GM21515 (cell line): Measurements from ENCODE around the gene RXRB.
A peak's percentile ranks its signal among the peaks of the same experiment; 100 is the strongest.
"Not testable (repeated sequence)": the region's sequence is repeated elsewhere in the genome, so short reads cannot be mapped to it uniquely, and the experiment has no call there.

Experiments
- ATAC-seq: cut with Tn5 transposase; IDR thresholded peaks from one replicate; pipeline ENCODE4 v1.9.1; 2021; ENCODE audit not compliant: unreplicated experiment

The RXRB gene

DNA sequence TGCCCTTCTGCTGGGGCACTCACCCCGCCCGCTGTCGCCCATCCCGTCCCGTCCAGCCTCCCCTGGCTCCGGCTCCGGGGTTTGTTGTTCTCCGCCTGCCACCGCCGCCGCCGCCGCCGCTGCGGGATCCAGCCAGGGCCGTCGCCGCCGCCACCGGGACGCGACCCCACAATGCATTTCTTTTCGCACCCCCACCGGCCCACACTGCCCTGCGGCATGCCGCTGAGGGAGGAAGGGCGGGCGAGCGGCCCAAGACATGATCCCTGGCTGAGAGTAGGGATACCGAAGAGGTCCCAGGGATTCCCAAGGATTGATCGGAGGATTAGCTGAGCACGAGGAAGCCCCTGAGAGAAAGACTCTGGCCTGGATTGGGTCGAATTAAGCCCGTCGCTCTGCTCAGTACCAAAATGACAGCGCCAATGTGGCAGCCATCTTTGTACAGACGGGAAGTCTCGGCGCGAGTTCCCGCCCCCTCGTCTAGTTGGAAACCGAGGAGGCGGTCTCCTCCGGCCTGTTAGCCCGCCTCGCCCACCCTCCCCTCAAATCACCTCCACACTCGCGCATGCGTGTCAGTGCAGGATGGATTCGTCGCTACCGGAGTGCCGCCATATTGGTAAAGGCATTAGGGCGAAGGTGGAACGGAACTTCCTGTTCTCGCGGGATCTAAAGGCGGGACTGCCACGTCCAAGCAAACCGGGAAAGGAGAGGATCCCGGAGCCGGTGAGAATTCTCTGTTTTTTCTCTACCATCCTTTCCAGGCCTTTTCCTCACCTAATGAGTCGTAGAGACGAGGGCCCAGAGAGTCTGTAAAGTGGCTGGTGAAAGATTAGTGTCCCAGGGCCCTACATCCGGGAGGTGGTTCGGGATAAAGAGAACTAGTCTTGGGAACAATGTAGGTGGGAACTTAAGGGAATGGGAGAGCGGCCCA lies at the start of gene RXRB, which contains the start of gene SLC39A7:
RXRB (minus strand) TSS at position 447 of the 928 bp plus-strand sequence; CDS start at position 258, 189 bp downstream.
SLC39A7 (plus strand) TSS at position 649 of the 928 bp plus-strand sequence. CDS start 379 bp downstream, outside the sequence.
- ATAC-seq = peak; percentile 54

DNA sequence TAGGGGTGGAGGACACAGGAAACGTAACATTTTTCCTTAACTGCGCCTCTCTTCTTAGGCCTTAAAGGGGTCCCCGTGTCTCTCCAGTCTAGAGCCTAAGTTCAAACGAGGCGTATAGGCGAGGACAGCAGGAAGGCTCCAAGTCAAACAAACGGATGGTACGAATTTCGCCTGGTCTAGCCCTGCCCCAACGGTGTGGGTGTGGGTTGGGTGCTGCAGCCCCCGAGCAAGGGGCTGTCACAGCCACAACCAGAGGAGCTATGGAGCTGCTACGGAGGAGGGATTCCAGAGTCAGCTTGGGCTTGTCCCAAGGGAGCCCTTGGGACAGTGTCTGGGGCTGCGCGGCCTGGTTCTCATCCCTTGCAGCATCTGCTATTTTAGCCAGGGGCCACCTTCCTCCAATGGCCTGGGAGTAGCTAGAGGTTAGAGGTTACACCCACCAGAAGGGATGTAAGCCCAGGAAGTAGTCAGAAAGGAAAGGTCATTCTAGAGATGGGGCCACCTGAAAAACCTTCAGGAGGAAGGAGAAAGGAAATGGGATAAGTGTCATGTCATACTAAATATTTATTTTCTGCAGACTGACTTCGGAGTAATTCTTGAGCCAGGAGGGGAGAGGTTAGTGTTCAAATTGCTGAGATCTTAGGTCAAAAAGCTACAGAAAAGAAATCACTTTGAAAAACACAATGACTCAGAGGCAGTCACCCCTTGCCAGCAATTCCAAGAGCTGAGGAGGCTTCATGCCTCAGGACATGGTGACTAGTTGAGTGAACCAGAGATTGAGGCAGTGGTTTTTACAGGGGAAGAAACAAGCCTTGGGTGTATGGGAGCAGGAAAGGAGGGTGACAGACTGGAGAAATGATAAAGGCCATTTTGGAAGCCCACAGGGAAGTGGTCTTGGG lies 49.5 kb upstream of the RXRB start:
- ATAC-seq = peak; percentile 0

DNA sequence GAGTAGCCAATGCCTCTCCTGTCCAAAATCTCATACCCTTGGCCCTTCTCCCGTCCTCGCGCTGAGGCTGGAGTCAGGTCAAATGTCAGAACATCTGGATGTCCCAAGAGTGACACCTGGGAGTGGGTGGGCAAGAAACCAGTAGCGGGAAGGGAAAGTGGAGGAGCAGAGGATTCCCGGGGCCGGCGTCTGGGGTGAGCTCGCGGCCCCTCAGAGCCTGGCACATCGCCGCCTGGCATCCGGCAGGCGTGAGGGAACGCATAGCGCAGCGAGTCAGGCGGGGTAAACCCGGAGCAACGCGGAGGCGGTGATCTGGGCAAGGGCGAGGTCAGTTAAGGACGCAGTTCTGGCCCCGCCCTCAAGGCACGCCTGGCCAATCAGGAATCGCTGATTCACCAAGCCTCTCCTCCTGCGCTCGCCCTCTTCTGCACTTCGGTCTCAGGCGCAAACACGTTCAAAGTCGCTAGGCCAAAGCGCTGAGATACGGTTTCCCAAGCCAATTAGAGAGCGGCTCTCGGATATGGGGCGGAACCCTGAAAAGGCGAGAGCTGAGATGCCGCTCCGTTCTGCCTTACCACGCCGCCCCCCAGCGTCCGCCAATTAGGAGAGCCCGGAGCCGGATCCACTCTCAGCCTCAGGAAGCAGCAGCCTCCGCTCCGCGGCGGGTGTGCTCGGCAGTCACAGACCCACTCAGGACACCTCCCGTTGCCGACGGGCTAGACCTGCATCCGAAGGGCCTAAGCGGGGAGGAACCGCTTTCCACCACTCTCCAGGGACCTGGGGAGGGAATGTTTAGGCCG lies 48.7 kb upstream of the RXRB start:
- ATAC-seq = peak; percentile 80

DNA sequence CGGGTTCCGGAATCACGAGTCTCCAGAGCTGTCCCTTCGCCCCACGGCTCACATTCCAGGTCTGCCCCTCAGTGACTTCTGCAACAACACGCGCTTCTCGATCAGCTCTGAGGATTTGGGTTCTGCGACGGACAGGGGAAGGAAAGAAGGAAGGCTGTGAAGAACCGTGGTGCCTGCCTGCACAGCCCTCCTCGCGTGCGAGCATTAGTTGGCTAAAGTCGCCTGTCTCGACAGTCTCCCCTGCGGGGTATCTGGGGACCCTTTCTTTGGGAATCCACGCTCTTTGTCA lies 48.1 kb upstream of the RXRB start:
- ATAC-seq = peak; percentile 9

DNA sequence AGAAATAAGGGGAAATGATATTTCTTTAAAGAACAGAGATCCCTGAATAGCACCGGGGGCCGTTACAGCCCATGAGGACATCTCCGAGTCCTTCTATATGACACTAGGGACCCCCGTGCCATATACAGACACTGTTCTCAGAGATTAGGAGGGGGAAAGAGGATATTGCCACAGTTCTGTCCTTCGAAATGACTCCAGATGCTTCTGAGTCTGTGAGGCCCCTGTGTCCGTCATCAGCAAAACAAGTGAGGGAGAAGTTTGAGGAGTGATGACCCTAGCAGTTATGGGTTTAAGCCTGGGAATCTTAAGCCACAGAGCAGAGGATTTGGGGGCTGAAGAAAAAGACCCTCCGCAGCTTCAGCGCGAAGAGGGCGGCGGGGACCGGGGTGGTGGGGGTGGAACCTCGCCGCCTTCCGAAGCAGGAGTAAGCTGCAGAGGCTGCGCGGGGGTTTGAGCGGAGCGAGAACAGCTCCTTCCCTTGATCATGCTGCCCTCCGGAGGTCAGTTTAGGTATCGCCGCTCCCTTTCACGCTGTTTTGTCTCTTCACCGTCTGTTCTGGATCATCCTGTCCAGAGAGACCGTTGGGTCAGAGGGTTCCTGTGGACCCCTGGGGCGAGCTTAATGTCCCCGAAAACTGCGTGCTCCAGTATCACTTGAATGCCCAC lies 47.6 kb upstream of the RXRB start:
- peak; percentile 33 for ATAC-seq

DNA sequence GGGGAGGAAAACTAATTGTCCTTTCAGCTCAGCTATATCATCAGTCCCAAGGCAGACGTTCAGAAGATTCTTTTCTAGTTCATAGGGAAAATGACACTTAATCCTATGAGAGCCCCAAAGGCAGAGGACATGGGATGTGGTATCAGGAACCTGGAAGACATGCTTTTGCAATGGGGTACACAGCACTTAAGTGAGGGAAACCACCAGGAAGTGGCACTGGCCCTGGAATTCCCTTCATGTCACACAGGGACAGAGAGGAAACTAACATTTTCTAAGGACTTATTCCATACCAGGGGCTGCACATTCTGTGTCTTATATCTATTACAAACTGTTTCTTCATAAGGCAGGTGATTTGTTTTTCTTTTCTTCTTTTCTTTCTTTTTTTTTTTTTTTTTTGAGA lies 43.0 kb upstream of the RXRB start:
- ATAC-seq = no peak

DNA sequence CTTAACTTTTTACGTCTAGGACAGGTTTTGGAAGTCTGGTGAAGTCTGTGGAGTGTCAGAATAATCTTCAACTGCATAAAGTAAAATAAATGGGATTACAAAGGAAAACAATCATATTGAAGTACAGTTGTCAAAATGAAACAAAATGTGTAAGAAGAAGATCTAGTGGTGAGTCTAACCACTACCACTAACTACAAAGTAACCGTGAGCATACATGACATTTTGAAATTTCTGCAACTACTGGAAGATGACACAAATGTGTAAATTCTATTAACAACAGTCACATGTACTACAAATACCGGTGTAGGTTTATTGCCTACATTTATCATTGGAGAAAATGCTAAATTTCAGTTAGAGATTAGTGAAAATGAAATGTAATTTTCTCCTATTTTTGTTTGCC lies 41.5 kb upstream of the RXRB start:
- no peak for ATAC-seq

DNA sequence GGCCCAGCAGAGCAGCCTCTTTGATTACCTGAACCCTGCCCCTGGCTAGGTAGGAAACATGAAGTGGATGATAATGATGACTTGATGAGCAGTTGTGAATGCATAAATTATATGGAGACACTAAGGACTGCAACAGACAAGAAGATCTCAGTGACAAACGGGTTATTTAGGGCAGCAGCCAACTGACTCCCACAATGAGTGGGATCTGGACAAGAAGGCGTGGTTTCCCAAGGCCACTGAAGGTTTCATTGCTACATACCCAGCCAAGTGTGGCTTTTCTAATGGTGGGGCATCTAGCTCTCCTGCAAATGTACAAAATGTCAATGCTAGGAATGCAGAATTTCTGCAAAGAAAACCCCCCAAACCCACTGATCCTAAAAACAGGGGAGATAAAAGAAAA lies 37.3 kb upstream of the RXRB start:
- no peak for ATAC-seq

DNA sequence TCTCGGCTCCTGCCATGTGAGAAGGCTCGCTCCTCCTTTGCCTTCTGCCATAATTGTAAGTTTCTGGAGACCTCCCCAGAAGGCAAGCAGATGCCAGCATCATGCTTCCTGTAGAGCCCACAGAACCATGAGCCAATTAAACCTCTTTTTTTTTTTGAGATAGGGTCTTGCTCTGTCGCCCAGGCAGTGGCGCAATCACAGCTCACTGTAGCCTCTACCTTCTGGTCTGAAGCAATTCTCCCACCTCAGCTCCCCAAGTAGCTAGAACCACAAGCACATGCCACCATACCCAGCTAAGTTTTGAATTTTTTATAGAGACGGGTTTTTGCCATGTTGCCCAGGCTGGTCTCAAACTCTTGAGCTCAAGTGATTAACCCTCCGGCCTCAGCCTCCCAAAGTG lies 36.4 kb upstream of the RXRB start:
- no peak for ATAC-seq

DNA sequence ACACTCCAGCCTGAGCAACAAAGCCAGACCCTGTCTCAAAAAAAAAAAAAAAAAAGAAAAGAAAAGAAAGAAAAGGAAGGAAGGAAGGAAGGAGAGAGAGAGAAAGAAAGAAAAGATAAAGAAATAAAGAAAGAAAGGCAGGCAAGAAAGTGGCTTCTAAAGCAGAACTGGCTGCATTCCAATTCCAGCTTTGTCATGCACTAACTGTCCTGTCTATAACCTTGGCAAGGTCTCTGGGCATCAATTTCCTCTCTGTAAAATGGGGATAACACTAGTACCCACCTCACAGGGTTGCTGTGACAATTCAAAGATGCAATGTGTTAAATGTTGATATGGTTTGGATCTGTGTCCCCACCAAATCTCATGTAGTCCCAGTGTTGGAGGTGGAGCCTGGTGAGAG lies 35.9 kb upstream of the RXRB start:
- no peak for ATAC-seq

DNA sequence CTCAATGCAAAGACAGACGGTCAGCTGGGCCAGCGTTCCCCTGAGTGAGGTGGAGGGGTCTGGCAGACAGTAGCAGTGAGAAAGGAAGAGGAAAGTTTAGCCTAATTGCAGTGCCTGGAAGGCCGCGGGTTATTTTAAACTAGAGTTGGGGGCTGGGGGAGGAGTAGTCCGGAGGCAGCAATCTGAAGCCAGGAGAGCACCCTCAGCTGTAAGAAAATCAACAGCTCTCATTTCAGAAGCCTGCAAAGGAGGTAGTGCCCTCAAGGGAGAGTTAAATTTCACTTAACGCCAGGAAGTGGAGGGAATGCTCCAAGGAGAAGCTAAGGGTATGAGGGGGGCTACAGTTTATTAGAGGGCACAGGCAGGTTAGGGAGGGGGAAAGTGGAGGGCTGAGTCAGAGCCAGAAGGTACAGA lies 34.8 kb upstream of the RXRB start:
- ATAC-seq = no peak

DNA sequence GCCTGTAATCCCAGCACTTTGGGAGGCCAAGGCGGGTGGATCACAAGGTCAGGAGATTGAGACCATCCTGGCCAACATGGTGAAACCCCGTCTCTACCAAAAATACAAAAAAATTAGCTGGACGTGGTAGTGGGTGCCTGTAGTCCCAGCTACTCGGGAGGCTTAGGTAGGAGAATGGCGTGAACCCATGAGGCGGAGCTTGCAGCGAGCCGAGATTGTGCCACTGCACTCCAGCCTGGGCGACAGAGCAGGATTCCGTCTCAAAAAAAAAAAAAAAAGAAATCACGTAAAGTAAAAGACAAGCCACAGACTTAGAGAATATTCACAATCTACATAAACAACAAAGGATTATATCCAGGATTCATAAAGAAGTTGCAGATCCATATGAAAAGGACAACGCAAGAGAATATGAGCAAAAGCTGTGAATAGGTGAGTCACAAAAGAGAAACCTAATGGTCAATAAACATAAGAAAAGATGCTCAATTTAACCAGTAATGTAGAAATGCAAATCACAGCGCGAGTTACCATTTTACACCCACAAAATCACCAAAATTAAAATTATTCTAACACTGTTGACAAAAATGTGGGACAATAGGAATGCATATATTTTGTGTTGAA lies 26.1 kb upstream of the RXRB start:
- not testable (repeated sequence) for ATAC-seq

DNA sequence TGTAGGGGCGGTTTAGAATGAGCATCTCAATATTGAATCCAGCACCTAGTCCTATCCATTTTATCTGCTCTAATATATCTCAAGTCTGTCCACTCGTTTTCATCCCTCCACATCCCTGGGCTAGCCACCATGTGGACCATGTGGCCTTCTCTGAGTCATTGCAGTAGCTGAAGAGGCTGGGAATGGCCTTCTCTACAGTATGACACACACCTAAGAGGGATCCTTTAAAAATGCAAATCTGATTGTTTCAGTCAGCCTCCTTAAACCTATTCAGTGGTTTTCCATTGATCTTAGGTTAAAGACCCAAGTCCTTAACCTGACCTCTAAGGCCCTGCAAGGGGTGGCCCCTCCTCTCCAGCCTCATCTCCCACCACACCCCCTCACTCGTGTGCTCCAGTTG lies 17.2 kb upstream of the RXRB start:
- ATAC-seq = no peak

DNA sequence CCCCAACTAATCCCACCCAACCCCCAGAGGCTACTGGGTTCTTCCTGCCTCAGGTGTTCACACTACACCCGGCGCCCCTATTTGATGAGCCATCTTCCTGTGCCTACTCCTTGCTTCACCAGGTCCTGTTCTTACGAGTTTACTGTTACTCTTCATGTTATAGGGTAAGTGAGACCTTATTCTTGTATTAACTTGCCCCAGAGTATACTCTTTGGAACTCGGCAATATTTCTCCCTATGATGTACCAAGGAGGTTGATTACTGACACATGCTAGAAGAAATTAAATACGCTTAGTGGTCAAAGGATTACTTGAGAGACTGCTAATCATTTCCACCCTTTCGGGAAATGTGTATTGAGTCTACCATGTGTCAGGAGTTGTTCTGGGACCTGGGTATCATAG lies 16.8 kb upstream of the RXRB start:
- ATAC-seq = no peak

DNA sequence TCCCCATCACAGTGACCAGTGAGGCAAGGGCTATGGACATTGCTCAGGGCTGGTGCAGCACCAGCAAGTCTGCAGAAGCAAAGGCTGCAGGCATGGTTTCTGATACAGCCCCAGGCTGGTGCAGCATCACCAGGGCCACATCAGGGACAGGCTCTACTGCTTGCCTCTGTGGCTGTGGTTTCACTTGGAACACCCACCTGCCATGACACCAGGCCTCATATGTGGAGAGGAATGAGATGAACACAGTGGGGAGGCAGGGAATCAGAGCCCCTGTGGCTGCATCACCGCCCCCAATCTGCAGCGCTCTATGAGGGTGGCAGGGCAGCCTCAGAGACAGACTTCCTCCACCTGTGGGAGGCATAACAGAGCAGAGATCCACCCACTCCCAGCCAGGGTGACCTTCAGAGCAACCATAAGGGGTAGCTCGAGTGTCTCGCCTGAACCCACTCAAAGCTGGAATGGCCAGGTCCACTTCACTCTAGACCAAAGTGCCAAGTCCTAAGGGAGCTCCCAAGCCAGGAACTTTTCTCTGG lies 15.7 kb upstream of the RXRB start:
- ATAC-seq = no peak

DNA sequence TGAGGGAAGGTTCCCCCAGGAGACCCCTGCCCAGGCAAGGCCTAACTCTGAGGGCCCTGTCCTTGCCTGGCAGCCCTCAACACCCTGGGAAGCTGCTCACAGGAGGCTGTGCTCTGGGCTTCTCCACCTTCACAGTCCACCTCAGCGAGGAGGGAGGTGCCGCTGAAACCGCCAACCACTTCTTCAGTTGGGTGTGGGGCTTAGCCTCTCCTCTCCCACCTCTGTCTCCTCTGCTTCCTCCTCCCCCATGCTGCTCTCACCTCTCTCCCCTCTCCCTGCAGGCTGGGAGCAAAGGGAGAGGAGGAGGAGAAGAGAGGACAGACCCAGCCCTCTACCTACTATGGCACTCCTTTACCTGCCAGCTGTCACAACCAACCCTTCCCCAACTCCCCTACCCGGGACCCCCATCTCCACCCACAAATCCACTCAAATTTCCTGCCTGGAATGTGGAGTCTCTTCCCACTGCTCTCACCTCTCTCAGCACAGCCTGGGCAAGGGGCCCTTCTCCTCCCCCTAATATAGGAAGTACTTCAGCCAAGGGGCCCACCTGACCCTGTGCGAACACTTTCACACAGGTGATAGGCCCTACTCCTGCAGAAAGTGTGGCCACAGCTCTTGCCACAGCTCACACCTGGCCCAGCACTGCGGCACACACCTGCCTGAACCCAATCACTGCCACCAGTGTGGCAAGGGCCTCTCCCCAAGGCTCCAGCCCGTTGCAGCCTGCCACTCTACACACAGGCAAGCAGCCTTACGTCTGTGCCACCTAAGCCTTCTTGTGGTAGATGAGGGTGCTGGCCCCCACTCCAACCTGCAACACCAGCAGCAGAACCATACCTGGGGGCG lies 15.0 kb upstream of the RXRB start:
- no peak for ATAC-seq

DNA sequence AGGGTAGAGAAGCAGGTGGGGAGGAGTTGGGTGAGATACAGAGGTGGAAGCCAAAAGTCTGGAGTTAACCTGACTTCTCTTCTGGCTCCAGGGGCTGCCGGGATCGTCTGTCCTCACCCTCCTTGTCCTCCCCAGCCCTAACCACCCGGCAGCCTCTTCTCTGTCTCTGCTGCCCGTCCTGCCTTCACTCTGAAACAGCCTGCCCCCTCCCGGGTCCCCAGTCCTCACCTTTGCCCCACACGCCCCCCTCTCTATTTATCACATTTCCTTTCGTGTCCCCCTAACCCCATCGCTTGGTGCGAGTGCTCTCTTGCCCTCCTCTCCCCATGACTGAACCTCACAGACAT lies 13.5 kb upstream of the RXRB start:
- ATAC-seq = no peak

DNA sequence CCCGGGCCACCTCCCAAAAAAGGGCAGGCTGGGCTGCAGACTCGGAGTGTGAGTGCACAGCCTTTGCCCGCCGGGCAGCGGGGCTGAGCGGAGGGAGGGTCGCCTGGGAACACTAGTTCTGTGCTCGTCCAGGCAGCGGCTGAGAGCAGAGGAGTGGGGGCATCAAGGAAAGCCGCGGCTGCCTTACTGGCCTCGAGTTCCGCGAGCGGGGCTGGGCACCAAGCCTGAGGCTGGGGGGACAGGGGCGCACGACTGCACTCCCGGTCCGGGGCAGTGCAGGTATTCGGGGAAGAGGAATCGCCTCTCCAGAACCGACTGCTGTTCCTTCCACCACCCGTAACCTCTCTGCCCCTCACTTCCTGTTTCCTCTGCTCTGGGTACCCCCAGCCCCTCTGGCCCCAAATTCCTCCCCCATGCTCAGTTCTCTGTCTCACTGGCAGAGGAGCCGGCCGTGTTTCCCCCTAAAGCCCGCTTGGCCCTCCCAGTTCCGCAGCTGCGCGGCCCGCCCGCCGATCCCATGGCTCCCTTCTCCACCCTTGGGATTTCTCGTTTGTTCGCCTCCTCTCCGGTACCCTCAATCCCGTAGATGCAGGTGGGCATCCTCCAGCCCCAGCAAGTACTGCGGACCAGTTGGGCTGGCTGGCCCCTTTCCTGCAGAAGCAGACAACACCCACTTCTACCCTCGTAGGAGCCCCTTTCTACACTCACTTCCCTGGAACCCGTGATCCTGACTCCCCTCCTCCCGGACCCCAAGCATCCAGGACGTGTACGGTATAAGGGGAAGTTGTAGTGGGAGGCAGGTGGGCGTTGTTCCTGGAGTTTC lies 12.9 kb upstream of the RXRB start:
- ATAC-seq = no peak
